K562 (cell line): ENCODE data around the gene HLA-B. TPM values are rescaled to one million over a fixed set of nuclear protein-coding genes. Genes with fewer than 3 reads are reported as not detected.
A peak's percentile ranks its signal among the peaks of the same experiment; 100 is the strongest.

ENCODE experiments used
- CBFA2T3 ChIP-seq: fragments of 450-650 bp; IDR thresholded peaks from 2 replicates; pipeline ENCODE4 v1.6.1; 2017
- CCAR2 ChIP-seq: fragments of 200-400 bp; formaldehyde crosslinking; IDR thresholded peaks from 2 replicates; pipeline ENCODE4 v1.6.1; 2017; ENCODE audit warnings: mild to moderate bottlenecking, low read depth, low read length
- CXXC5 ChIP-seq: fragments of 250-450 bp; sonication (Bioruptor Pico); IDR thresholded peaks from 2 replicates; pipeline ENCODE4 v1.8.0; 2022; ENCODE audit warnings: inconsistent platforms, mild to moderate bottlenecking, moderate library complexity
- FOXJ3 ChIP-seq: sonication (generic); formaldehyde crosslinking; IDR thresholded peaks from 2 replicates; pipeline ENCODE4 v1.4.0; 2020; ENCODE audit warnings: mild to moderate bottlenecking, missing genetic modification reagents
- GTF2A2 ChIP-seq: IDR thresholded peaks from 2 replicates; pipeline ENCODE4 v1.6.1; 2016; ENCODE audit warnings: mild to moderate bottlenecking, missing genetic modification characterization, missing compliant biosample characterization
- HIVEP1 ChIP-seq: fragments of 250-450 bp; sonication (Bioruptor Pico); IDR thresholded peaks from 2 replicates; pipeline ENCODE4 v1.4.0; 2020; ENCODE audit warnings: mild to moderate bottlenecking
- JUN ChIP-seq, 2 experiments: sonication (generic) in 1 of 2; formaldehyde crosslinking in 1 of 2; IDR thresholded peaks; 2 replicates each; pipeline versions ENCODE4 v1.6.1 to v1.8.0; 2012 to 2022; ENCODE audit warnings: borderline replicate concordance in 2 of 2, mild to moderate bottlenecking in 2 of 2, improper control_type of control experiment in 1 of 2, low read depth in 1 of 2, low read length in 1 of 2, missing genetic modification reagents in 1 of 2
- NFRKB ChIP-seq: fragments of 450-650 bp; IDR thresholded peaks from 2 replicates; pipeline ENCODE4 v1.6.1; 2016; ENCODE audit warnings: low read depth
- PHB2 ChIP-seq: fragments of 450-650 bp; IDR thresholded peaks from 2 replicates; pipeline ENCODE4 v1.6.1; 2017; ENCODE audit warnings: low read depth
- TAF15 ChIP-seq: fragments of 200-400 bp; formaldehyde crosslinking; IDR thresholded peaks from 2 replicates; pipeline ENCODE4 v1.6.1; 2017; ENCODE audit warnings: mild to moderate bottlenecking, low read depth, low read length, moderate library complexity
- YY1 ChIP-seq, 3 experiments: IDR thresholded peaks; 2 replicates each; pipeline ENCODE4 v1.6.1; 2011; ENCODE audit warnings: low read length in 2 of 3, mild to moderate bottlenecking in 2 of 3, moderate library complexity in 2 of 3, borderline replicate concordance in 1 of 3, control low read depth in 1 of 3, low read depth in 1 of 3; ENCODE audit not compliant: insufficient read depth in 3 of 3, insufficient replicate concordance in 2 of 3, control insufficient read depth in 1 of 3, insufficient read length in 1 of 3; ENCODE audit errors: extremely low read depth in 1 of 3
- ZNF408 ChIP-seq: fragments of 250-450 bp; sonication (Bioruptor Pico); IDR thresholded peaks from 2 replicates; pipeline ENCODE4 v1.4.0; 2020; ENCODE audit warnings: low read depth, mild to moderate bottlenecking, moderate library complexity
- polyA plus RNA-seq, 8 experiments: library from polyadenylated mRNA; depleted of rRNA in 4 of 8; stranded (reverse) in 5 of 8; unstranded in 3 of 8; fragments of >200 nt; fragmentation: Nextera tagmentation in 2 of 8; fragmentation: Illumina TruSeq in 1 of 8; extraction: Ambion mirVana in 2 of 8; extraction: Trizol in 1 of 8; gene quantifications; 2 replicates each; pipeline versions ENCODE4 v1.2.1 to v1.2.3, GENCODE V29; 2011 to 2014; ENCODE audit warnings: inconsistent platforms in 1 of 8, missing spikeins in 1 of 8
- total RNA-seq, 7 experiments: library from RNA; depleted of rRNA in 6 of 7; stranded (reverse); fragments of >200 nt in 6 of 7; fragmentation: Illumina TruSeq in 2 of 7; extraction: Trizol in 2 of 7; gene quantifications; 2 replicates each; pipeline versions ENCODE4 v1.2.1 to v1.2.3, GENCODE V29; 2011 to 2021; ENCODE audit warnings: low replicate concordance in 1 of 7
- TF ChIP-seq, protein P1 (sequence below): fragments of 200-800 bp; sonication (Bioruptor generic); IDR thresholded peaks from 2 replicates; pipeline ENCODE4 v1.6.1; 2017; ENCODE audit warnings: missing genetic modification characterization, missing compliant biosample characterization
- TF ChIP-seq, protein P2 (sequence below): fragments of 250-450 bp; sonication (Bioruptor Pico); IDR thresholded peaks from 2 replicates; pipeline ENCODE4 v1.5.0; 2021; ENCODE audit warnings: mild to moderate bottlenecking, borderline replicate concordance
- TF ChIP-seq, protein P3 (sequence below), 2 experiments: fragments of 450-650 bp; conservative IDR thresholded peaks; 2 replicates each; pipeline ENCODE4 v1.6.1; 2017; ENCODE audit warnings: mild to moderate bottlenecking in 2 of 2, moderate library complexity in 2 of 2
- TF ChIP-seq, protein P4 (sequence below), 3 experiments: fragments of 200-800 bp in 1 of 3; fragments of 250-450 bp in 1 of 3; fragments of 450-650 bp in 1 of 3; sonication (Bioruptor Pico) in 1 of 3; sonication (Bioruptor generic) in 1 of 3; formaldehyde crosslinking in 1 of 3; IDR thresholded peaks; 2 replicates each; pipeline versions ENCODE4 v1.6.1 to v1.8.0; 2016 to 2022; ENCODE audit warnings: mild to moderate bottlenecking in 2 of 3, missing genetic modification characterization in 2 of 3, missing compliant biosample characterization in 1 of 3, moderate library complexity in 1 of 3

Gene HLA-B
- total and polyA plus RNA-seq, 9 of the 15 experiments (the other 6 are each of a cell fraction or from before 2014, with no cell fraction given) = 0.07 to 9.7 (median 0.65) TPM; not detected in 2

DNA sequence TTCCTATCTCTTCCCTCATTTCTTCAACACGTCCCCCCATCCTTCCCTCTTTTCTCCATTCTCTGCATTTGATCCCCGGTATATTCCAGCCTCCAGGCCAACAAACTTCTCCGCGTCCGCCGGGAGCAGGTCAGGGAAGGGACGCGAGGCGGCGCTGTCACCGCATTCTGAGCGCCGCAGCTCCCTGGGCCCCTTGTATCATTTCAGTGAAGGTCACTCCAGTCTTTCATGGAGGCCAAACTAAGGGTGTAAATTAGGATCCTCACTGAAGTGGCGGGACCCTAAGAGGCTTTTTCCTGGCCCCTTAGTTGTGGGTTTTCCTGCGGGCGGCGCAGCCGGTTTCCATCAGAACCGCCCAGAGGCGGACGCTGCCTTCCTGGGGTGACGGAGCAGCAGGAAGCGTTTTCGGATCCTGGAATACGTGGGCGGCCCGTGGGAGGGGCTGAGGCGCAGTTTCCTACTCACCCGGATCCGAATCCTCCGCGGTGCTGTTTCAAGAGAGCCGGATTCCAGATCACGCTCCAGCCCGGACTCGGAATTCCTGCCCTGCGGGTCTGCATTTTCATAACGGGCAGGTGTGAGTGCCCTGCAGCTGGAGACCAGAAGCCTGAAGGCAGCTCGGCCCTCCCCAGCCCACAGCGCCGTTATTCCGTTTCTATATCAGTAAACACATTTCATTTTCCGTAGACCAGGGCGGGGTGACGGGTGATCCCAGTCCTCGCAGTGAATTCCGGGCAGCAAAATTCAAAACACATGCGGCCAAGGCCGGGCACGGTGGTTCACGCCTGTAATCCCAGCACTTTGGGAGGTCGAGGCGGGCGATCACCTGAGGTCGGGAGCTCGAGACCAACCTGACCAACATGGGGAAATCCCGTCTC is 42.8 kb upstream of the HLA-B start (continued):
- TF ChIP-seq, protein P1, sequence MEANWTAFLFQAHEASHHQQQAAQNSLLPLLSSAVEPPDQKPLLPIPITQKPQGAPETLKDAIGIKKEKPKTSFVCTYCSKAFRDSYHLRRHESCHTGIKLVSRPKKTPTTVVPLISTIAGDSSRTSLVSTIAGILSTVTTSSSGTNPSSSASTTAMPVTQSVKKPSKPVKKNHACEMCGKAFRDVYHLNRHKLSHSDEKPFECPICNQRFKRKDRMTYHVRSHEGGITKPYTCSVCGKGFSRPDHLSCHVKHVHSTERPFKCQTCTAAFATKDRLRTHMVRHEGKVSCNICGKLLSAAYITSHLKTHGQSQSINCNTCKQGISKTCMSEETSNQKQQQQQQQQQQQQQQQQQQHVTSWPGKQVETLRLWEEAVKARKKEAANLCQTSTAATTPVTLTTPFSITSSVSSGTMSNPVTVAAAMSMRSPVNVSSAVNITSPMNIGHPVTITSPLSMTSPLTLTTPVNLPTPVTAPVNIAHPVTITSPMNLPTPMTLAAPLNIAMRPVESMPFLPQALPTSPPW (CRISPR knock-in tag) = no peak
- TF ChIP-seq ZNF408 (CRISPR knock-in tag) (no peak), TAF15 (no peak), JUN (IDR thresholded peaks at IDR 0.05; ENCODE audit: borderline replicate concordance, low read depth, low read length) (peak; percentile 28; the same call in 1 of the 2 replicates), JUN (CRISPR knock-in tag; IDR thresholded peaks at IDR 0.05; ENCODE audit: borderline replicate concordance) (peak; percentile 20; the same call in 1 of the 2 replicates), CCAR2 (no peak), CBFA2T3 (no peak), NFRKB (peak; percentile 18), PHB2 (no peak), GTF2A2 (tag) (no peak), HIVEP1 (CRISPR knock-in tag) (no peak), FOXJ3 (no peak), YY1 (IDR thresholded peaks at IDR 0.05; ENCODE audit: borderline replicate concordance in 1 of 3, control insufficient read depth in 1 of 3, extremely low read depth in 1 of 3, insufficient read depth in 3 of 3, insufficient read length in 1 of 3, insufficient replicate concordance in 2 of 3, low read depth in 1 of 3, low read length in 2 of 3) (peak in 2 of 3 experiments; percentile 38 to 67), CXXC5 (CRISPR knock-in tag) (peak; percentile 72)
- TF ChIP-seq, protein P2, sequence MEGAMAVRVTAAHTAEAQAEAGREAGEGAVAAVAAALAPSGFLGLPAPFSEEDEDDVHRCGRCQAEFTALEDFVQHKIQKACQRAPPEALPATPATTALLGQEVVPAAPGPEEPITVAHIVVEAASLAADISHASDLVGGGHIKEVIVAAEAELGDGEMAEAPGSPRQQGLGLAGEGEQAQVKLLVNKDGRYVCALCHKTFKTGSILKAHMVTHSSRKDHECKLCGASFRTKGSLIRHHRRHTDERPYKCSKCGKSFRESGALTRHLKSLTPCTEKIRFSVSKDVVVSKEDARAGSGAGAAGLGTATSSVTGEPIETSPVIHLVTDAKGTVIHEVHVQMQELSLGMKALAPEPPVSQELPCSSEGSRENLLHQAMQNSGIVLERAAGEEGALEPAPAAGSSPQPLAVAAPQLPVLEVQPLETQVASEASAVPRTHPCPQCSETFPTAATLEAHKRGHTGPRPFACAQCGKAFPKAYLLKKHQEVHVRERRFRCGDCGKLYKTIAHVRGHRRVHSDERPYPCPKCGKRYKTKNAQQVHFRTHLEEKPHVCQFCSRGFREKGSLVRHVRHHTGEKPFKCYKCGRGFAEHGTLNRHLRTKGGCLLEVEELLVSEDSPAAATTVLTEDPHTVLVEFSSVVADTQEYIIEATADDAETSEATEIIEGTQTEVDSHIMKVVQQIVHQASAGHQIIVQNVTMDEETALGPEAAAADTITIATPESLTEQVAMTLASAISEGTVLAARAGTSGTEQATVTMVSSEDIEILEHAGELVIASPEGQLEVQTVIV (CRISPR knock-in tag) = no peak
- TF ChIP-seq, protein P3, sequence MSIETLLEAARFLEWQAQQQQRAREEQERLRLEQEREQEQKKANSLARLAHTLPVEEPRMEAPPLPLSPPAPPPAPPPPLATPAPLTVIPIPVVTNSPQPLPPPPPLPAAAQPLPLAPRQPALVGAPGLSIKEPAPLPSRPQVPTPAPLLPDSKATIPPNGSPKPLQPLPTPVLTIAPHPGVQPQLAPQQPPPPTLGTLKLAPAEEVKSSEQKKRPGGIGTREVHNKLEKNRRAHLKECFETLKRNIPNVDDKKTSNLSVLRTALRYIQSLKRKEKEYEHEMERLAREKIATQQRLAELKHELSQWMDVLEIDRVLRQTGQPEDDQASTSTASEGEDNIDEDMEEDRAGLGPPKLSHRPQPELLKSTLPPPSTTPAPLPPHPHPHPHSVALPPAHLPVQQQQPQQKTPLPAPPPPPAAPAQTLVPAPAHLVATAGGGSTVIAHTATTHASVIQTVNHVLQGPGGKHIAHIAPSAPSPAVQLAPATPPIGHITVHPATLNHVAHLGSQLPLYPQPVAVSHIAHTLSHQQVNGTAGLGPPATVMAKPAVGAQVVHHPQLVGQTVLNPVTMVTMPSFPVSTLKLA (conservative IDR thresholded peaks at IDR 0.05) = peak; percentile 58 to 72
- TF ChIP-seq, protein P4, sequence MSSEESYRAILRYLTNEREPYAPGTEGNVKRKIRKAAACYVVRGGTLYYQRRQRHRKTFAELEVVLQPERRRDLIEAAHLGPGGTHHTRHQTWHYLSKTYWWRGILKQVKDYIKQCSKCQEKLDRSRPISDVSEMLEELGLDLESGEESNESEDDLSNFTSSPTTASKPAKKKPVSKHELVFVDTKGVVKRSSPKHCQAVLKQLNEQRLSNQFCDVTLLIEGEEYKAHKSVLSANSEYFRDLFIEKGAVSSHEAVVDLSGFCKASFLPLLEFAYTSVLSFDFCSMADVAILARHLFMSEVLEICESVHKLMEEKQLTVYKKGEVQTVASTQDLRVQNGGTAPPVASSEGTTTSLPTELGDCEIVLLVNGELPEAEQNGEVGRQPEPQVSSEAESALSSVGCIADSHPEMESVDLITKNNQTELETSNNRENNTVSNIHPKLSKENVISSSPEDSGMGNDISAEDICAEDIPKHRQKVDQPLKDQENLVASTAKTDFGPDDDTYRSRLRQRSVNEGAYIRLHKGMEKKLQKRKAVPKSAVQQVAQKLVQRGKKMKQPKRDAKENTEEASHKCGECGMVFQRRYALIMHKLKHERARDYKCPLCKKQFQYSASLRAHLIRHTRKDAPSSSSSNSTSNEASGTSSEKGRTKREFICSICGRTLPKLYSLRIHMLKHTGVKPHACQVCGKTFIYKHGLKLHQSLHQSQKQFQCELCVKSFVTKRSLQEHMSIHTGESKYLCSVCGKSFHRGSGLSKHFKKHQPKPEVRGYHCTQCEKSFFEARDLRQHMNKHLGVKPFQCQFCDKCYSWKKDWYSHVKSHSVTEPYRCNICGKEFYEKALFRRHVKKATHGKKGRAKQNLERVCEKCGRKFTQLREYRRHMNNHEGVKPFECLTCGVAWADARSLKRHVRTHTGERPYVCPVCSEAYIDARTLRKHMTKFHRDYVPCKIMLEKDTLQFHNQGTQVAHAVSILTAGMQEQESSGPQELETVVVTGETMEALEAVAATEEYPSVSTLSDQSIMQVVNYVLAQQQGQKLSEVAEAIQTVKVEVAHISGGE (CRISPR knock-in tag; IDR thresholded peaks at IDR 0.05) = peak in 1 of 3 experiments; percentile 69; a peak in 2 of 6 replicates
